H1 (cell line): ENCODE results near the gene KLHL29. TPM values are rescaled to one million over a fixed set of nuclear protein-coding genes. Genes with fewer than 3 reads are reported as not detected.

Source experiments
- KDM5A ChIP-seq: fragments of 200-600 bp; IDR thresholded peaks from 2 replicates; pipeline ENCODE4 v1.7.1; 2012; ENCODE audit warnings: mild to moderate bottlenecking, low read length, inconsistent platforms, mixed read lengths
- TAF1 ChIP-seq: IDR thresholded peaks from 2 replicates; pipeline ENCODE4 v1.6.1; 2011; ENCODE audit warnings: mild to moderate bottlenecking, low read depth, low read length
- polyA plus RNA-seq, 7 experiments: library from polyadenylated mRNA; depleted of rRNA in 3 of 7; stranded (reverse) in 5 of 7; unstranded in 2 of 7; fragments of >200 nt in 5 of 7; fragments of 200-250 nt in 2 of 7; gene quantifications; 1 replicate in 5 of 7; 2 replicates in 1 of 7; 4 replicates in 1 of 7; pipeline versions ENCODE4 v1.2.1 to v1.2.3, GENCODE V29; 2011 to 2013; ENCODE audit warnings: missing spikeins in 2 of 7, mixed read lengths in 2 of 7
- total RNA-seq: library from RNA; stranded (reverse); fragmentation: NEBNext Ultra II Directional; extraction: Animal tissue kit (Norgen Biotek cat#: 25700); gene quantifications from 2 replicates; pipeline ENCODE4 v1.2.1, GENCODE V29; 2021

KLHL29 gene
- total and polyA plus RNA-seq, 2 of the 8 experiments (the other 6 are each of a cell fraction or from before 2014, with no cell fraction given): 1.1 to 4.7 TPM

- TF ChIP-seq KDM5A: no peak
- no peak for TF ChIP-seq TAF1
Observed at GRCh38 chr2:23565374-23565773, 180.4 kb downstream of the KLHL29 start (continued).
